Fibroblast of lung (primary cell): Measurements from ENCODE around the gene CABLES1. TPM values are rescaled to one million over a fixed set of nuclear protein-coding genes. Genes with fewer than 3 reads are reported as not detected.

Experiments used
- DNase-seq, 2 donors: peaks; one replicate each; pipeline versions ENCODE4 v3.0.0 to v3.0.0-alpha.2; 2010; ENCODE audit warnings: low read depth in 2 of 2
- H2AFZ ChIP-seq: 2 replicates; pipeline ENCODE4 v1.5.1; 2012; ENCODE audit warnings: low read length, control low read depth, inconsistent platforms
- H3K27ac ChIP-seq: 2 replicates; pipeline ENCODE4 v1.5.1; 2011; ENCODE audit warnings: low read length, control low read depth; ENCODE audit not compliant: insufficient read depth
- H3K27me3 ChIP-seq: 2 replicates; pipeline ENCODE4 v1.5.1; 2011; ENCODE audit warnings: mild to moderate bottlenecking, low read length; ENCODE audit not compliant: control insufficient read depth, insufficient read depth
- H3K36me3 ChIP-seq: 2 replicates; pipeline ENCODE4 v1.5.1; 2011; ENCODE audit warnings: low read length; ENCODE audit not compliant: control insufficient read depth, insufficient read depth
- H3K4me1 ChIP-seq: 2 replicates; pipeline ENCODE4 v1.5.1; 2011; ENCODE audit warnings: low read length; ENCODE audit not compliant: control insufficient read depth, insufficient read depth; ENCODE audit errors: extremely low read depth
- H3K4me2 ChIP-seq: 2 replicates; pipeline ENCODE4 v1.5.1; 2011; ENCODE audit warnings: low read length, control low read depth; ENCODE audit not compliant: insufficient read depth; ENCODE audit errors: extremely low read depth
- H3K4me3 ChIP-seq, 4 experiments: fragments of 200-600 bp in 1 of 4; sonication (generic) in 1 of 4; replicated peaks in 1 of 4; 2 replicates each; pipeline ENCODE4 v1.5.1; 2011 to 2016; ENCODE audit warnings: low read length in 4 of 4, low read depth in 3 of 4, mild to moderate bottlenecking in 3 of 4, control low read depth in 2 of 4, inconsistent platforms in 1 of 4, mixed read lengths in 1 of 4; ENCODE audit not compliant: insufficient read depth in 1 of 4; ENCODE audit errors: control extremely low read depth in 1 of 4
- H3K79me2 ChIP-seq: 2 replicates; pipeline ENCODE4 v1.5.1; 2012; ENCODE audit warnings: mild to moderate bottlenecking, low read length, inconsistent platforms; ENCODE audit not compliant: control insufficient read depth, insufficient read depth
- H3K9ac ChIP-seq: 2 replicates; pipeline ENCODE4 v1.5.1; 2011; ENCODE audit warnings: mild to moderate bottlenecking, low read length, control low read depth; ENCODE audit not compliant: insufficient read depth
- H3K9me3 ChIP-seq: 2 replicates; pipeline ENCODE4 v1.5.1; 2012; ENCODE audit warnings: low read depth, low read length; ENCODE audit not compliant: control insufficient read depth, insufficient read depth
- H4K20me1 ChIP-seq: 2 replicates; pipeline ENCODE4 v1.5.1; 2011; ENCODE audit warnings: low read length; ENCODE audit not compliant: control insufficient read depth, insufficient read depth; ENCODE audit errors: extremely low read depth
- EZH2 ChIP-seq: IDR thresholded peaks from 2 replicates; pipeline ENCODE4 v1.5.1; 2012; ENCODE audit warnings: low read length, control low read depth, mild to moderate bottlenecking; ENCODE audit errors: missing control alignments
- polyA plus RNA-seq, 2 donors: library from polyadenylated mRNA; depleted of rRNA in 1 of 2; stranded (reverse) in 1 of 2; unstranded in 1 of 2; fragments of >200 nt; gene quantifications; 2 replicates each; pipeline ENCODE4 v1.2.1, GENCODE V29; 2011 to 2012; ENCODE audit warnings: missing spikeins in 1 of 2
- total RNA-seq: library from RNA; depleted of rRNA; stranded (reverse); fragments of >200 nt; gene quantifications from 2 replicates; pipeline ENCODE4 v1.2.1, GENCODE V29; 2014
- TF ChIP-seq, protein P1 (sequence below), 2 donors: IDR thresholded peaks in 1 of 2; conservative IDR thresholded peaks in 1 of 2; 1 replicate in 1 of 2; 2 replicates in 1 of 2; pipeline ENCODE4 v1.5.1; 2011 to 2012; ENCODE audit warnings: low read length in 2 of 2, control low read depth in 1 of 2, inconsistent platforms in 1 of 2, low read depth in 1 of 2, mild to moderate bottlenecking in 1 of 2

CABLES1 gene
- total and polyA plus RNA-seq, 2 donors (not counting 1 experiment from before 2014, with no cell fraction given), result 5.1 to 11.4 TPM

DNA sequence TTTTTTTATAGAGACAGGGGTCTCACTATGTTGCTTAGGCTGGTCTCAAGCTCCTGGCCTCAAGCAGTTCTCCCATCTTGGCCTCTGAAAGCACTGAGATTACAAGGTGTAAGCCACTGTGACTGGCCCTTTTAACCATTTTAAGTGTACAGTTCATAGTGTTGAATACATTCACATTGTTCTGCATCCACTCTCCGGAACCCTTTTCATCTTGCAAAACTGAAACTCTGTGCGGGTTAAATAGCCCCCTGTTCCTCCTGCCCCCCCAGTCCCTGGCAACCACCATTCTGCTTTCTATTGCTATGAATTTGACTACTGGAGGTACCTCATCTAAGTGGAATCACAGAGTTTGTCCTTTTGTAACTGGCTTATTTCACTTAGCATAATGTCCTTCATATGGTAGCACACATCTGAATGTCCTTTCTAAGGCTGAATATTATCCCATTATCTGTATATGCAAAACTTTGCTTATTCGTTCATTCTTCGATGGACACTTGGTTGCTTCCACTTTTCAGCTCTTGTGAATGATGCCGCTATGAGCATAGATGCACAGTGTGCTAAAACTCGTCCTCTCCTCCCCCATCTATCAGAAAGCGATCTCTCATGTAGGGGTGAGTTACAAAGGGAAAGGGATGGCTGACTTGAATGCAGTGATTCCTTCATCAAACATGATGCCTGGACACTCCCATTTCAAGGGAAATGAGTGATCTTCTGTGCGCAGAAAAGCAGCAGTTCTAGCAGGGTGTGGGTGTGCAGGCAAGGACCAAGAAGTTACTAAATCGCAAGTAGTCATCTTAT, 30.2 kb downstream of the CABLES1 start:
- TF ChIP-seq EZH2, result no peak
- TF ChIP-seq, protein P1, sequence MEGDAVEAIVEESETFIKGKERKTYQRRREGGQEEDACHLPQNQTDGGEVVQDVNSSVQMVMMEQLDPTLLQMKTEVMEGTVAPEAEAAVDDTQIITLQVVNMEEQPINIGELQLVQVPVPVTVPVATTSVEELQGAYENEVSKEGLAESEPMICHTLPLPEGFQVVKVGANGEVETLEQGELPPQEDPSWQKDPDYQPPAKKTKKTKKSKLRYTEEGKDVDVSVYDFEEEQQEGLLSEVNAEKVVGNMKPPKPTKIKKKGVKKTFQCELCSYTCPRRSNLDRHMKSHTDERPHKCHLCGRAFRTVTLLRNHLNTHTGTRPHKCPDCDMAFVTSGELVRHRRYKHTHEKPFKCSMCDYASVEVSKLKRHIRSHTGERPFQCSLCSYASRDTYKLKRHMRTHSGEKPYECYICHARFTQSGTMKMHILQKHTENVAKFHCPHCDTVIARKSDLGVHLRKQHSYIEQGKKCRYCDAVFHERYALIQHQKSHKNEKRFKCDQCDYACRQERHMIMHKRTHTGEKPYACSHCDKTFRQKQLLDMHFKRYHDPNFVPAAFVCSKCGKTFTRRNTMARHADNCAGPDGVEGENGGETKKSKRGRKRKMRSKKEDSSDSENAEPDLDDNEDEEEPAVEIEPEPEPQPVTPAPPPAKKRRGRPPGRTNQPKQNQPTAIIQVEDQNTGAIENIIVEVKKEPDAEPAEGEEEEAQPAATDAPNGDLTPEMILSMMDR (conservative IDR thresholded peaks at IDR 0.05 in 1 of 2, IDR thresholded peaks at IDR 0.05 in 1 of 2; ENCODE audit: low read depth in 1 of 2, low read length in 2 of 2), result no peak
- no peak overlapping the region for H2AFZ ChIP-seq
- no peak overlapping the region for H3K4me3 ChIP-seq
- H4K20me1 ChIP-seq, result no peaks in the 10 kb centered on the region
- DNase-seq, result no peak
- no peaks in the 10 kb centered on the region for H3K27me3 ChIP-seq
- no peaks in the 10 kb centered on the region for H3K36me3 ChIP-seq
- no peak overlapping the region for H3K27ac ChIP-seq
- H3K4me1 ChIP-seq, result no peaks in the 10 kb centered on the region
- H3K9ac ChIP-seq, result no peak overlapping the region
- no peaks in the 10 kb centered on the region for H3K9me3 ChIP-seq
- no peak overlapping the region for H3K4me2 ChIP-seq
- H3K79me2 ChIP-seq, result no peaks in the 10 kb centered on the region

DNA sequence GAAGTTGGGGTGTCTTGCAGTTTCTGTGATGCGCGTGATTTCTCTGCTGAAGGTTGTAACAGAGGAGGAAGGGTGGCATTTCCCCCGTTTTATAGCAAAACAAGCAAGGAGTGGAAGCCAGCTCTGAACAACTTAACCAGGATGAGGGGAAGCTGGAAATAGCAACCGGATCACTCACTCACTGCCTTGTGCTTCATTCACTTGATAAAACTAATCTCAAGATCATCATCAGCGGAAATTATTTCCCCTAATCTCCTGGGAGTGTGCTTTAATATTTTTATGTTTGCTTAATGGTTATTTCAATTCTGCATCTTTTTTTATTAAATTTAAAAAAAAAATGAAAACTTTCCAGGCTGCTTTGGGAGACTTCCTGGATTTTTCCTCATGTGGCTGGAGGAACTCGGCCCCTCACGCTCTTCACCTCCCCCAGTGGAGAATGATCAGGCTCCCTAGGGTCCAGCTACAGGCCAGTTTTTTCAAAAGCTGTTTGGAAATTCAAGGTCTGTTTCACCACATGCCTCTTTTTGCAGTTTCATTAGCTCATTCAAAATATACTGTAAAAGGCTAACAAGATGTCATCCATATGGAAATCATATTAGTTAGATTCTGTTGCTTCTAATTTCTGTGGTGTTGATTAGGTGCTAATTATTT, 31.7 kb downstream of the CABLES1 start:
- H3K9me3 ChIP-seq, result no peaks in the 10 kb centered on the region
- TF ChIP-seq, protein P1 (conservative IDR thresholded peaks at IDR 0.05 in 1 of 2, IDR thresholded peaks at IDR 0.05 in 1 of 2; ENCODE audit: low read depth in 1 of 2, low read length in 2 of 2), result no peak
- TF ChIP-seq EZH2, result no peak
- H2AFZ ChIP-seq, result no peak overlapping the region
- no peaks in the 10 kb centered on the region for H3K36me3 ChIP-seq
- H3K27ac ChIP-seq, result no peak overlapping the region
- H3K4me3 ChIP-seq, result no peak overlapping the region
- no peaks in the 10 kb centered on the region for H3K4me1 ChIP-seq
- H3K27me3 ChIP-seq, result no peaks in the 10 kb centered on the region
- H4K20me1 ChIP-seq, result no peaks in the 10 kb centered on the region
- H3K9ac ChIP-seq, result no peak overlapping the region
- no peak overlapping the region for H3K4me2 ChIP-seq
- DNase-seq, result no peak
- H3K79me2 ChIP-seq, result no peaks in the 10 kb centered on the region

DNA sequence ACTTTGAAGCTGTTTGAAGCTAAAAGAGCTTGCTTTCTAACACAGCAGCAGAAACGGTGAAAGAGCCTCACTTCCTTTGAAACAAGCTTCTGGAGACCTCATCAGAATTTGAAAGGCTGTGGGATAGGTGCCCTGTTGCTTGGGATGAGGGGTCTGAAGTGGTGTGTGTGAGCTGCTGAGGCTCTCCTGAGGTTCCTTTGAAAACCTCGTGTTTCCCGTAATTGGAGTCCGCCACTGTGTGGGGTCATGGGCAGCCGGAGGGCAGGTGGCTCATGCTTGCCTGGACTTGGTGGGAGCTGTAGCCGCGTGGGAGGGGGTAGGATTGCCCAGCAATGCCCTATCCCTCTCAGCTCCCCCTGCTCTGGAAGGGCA, 34.4 kb downstream of the CABLES1 start:
- no peaks in the 10 kb centered on the region for H3K9me3 ChIP-seq
- TF ChIP-seq, protein P1 (conservative IDR thresholded peaks at IDR 0.05 in 1 of 2, IDR thresholded peaks at IDR 0.05 in 1 of 2; ENCODE audit: low read depth in 1 of 2, low read length in 2 of 2), result no peak
- no peak for TF ChIP-seq EZH2
- H3K4me2 ChIP-seq, result no peak overlapping the region
- no peaks in the 10 kb centered on the region for H3K4me1 ChIP-seq
- H3K79me2 ChIP-seq, result no peaks in the 10 kb centered on the region
- DNase-seq, result no peak
- no peak overlapping the region for H3K4me3 ChIP-seq
- no peaks in the 10 kb centered on the region for H3K36me3 ChIP-seq
- H3K27me3 ChIP-seq, result no peaks in the 10 kb centered on the region
- H2AFZ ChIP-seq, result no peak overlapping the region
- H3K27ac ChIP-seq, result no peak overlapping the region
- H4K20me1 ChIP-seq, result no peaks in the 10 kb centered on the region
- no peak overlapping the region for H3K9ac ChIP-seq
